ENCODE results near the gene MARCHF10.

DNA sequence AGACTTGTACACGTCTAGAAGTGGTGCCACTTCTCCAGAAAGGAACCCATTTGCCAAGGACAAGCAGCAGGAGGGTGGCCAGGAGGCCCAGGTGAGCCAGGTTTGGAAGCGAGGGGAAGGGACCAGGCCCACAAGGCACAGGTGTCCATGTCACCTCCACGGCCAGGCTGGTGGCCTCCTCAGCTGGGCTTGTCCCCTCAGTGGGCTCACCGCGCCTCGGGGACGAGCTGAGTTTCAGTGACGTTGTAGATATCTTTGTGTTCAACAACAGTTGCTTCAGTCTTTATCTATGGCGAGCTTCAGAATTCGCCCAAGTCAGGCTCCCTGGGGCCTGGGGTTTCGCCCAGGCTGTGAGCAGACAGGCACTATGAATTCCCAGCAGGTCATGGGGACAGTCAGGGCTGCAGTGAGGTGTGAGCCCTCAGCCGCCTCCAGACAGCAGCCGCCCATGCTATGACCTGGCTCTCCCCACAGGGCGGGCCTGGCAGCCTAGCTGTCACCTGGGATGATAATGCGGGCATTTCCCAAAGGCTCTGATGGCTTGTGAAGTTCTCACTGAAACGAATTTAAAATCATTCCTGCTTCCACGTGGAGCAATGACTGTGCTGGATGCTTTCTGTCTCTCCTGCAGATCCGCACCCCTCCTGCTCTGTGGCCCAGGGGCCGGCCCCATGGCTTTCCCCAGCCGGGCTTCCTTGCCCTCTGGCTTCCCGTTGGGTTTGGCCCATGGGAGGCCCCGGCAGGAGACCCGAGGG lies 91.1 kb downstream of the MARCHF10 start:
- TF ChIP-seq, protein P1, sequence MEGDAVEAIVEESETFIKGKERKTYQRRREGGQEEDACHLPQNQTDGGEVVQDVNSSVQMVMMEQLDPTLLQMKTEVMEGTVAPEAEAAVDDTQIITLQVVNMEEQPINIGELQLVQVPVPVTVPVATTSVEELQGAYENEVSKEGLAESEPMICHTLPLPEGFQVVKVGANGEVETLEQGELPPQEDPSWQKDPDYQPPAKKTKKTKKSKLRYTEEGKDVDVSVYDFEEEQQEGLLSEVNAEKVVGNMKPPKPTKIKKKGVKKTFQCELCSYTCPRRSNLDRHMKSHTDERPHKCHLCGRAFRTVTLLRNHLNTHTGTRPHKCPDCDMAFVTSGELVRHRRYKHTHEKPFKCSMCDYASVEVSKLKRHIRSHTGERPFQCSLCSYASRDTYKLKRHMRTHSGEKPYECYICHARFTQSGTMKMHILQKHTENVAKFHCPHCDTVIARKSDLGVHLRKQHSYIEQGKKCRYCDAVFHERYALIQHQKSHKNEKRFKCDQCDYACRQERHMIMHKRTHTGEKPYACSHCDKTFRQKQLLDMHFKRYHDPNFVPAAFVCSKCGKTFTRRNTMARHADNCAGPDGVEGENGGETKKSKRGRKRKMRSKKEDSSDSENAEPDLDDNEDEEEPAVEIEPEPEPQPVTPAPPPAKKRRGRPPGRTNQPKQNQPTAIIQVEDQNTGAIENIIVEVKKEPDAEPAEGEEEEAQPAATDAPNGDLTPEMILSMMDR (IDR thresholded peaks at IDR 0.05) = no peak
- TF ChIP-seq POLR2A (IDR thresholded peaks at IDR 0.05) = no peak

Measured in testis (tissue), 2 donors.